B cell (primary cell): Measurements from ENCODE around the gene BMPR1A. TPM values are rescaled to one million over a fixed set of nuclear protein-coding genes. Genes with fewer than 3 reads are reported as not detected.

Source experiments
- ATAC-seq: fragments of 200-7000 bp; cut with Tn5 transposase; one replicate; pipeline ENCODE4 v1.10.0; 2021; ENCODE audit warnings: low read depth, mild to moderate bottlenecking, moderate number of reproducible peaks, moderate library complexity
- CTCF ChIA-PET: fragments of 350-600 bp; sonication (Branson Sonifier 250); formaldehyde crosslinking; loops from one replicate; lab custom pipeline; 2021; ENCODE audit warnings: antibody characterized with exemption, inconsistent platforms; lab: Charles Lee
- POLR2A ChIA-PET: fragments of 350-600 bp; sonication (Branson Sonifier 250); formaldehyde crosslinking; loops from one replicate; lab custom pipeline; 2021; ENCODE audit warnings: antibody characterized with exemption; lab: Charles Lee
- DNase-seq: peaks from one replicate; pipeline ENCODE4 v3.0.0; 2013
- H2AFZ ChIP-seq: 2 replicates; pipeline ENCODE4 v1.6.1; 2012; ENCODE audit warnings: mild to moderate bottlenecking, low read depth, low read length; ENCODE audit not compliant: insufficient read depth, poor library complexity, severe bottlenecking
- H3K27ac ChIP-seq, 2 donors: 1 replicate in 1 of 2; 2 replicates in 1 of 2; pipeline ENCODE4 v1.5.1; 2012 to 2013; ENCODE audit warnings: low read length in 2 of 2, mild to moderate bottlenecking in 2 of 2, moderate library complexity in 1 of 2
- H3K27me3 ChIP-seq, 4 experiments: fragments of 200-600 bp in 1 of 4; sonication (generic) in 1 of 4; replicated peaks in 1 of 4; 1 replicate in 2 of 4; 2 replicates in 2 of 4; pipeline versions ENCODE4 v1.6.1 to v1.7.0; 2013 to 2016; ENCODE audit warnings: low read length in 3 of 4, mild to moderate bottlenecking in 2 of 4, mixed read lengths in 1 of 4, moderate library complexity in 1 of 4; ENCODE audit not compliant: insufficient read depth in 4 of 4, control insufficient read depth in 3 of 4; ENCODE audit errors: control extremely low read depth in 1 of 4
- H3K36me3 ChIP-seq, 2 experiments: replicated peaks in 1 of 2; 1 replicate in 1 of 2; 2 replicates in 1 of 2; pipeline versions ENCODE4 v1.6.1 to v1.7.1; 2013; ENCODE audit warnings: low read length in 1 of 2; ENCODE audit not compliant: insufficient read depth in 2 of 2, control insufficient read depth in 1 of 2; ENCODE audit errors: control extremely low read depth in 1 of 2, extremely low read depth in 1 of 2
- H3K4me1 ChIP-seq, 2 donors: fragments of 200-600 bp in 1 of 2; sonication (generic) in 1 of 2; 1 replicate in 1 of 2; 2 replicates in 1 of 2; pipeline versions ENCODE4 v1.5.1 to v1.6.1; 2013 to 2017; ENCODE audit warnings: low read length in 2 of 2; ENCODE audit not compliant: control insufficient read depth in 2 of 2, insufficient read depth in 2 of 2
- H3K4me2 ChIP-seq: replicated peaks from 2 replicates; pipeline ENCODE3; 2012; ENCODE audit warnings: mild to moderate bottlenecking, low read depth, low read length; ENCODE audit not compliant: poor library complexity, severe bottlenecking
- H3K4me3 ChIP-seq, 5 experiments: fragments of 200-600 bp in 1 of 5; sonication (generic) in 1 of 5; 1 replicate in 3 of 5; 2 replicates in 2 of 5; pipeline versions ENCODE4 v1.5.1 to v1.7.0; 2011 to 2016; ENCODE audit warnings: low read length in 4 of 5, mild to moderate bottlenecking in 4 of 5, low read depth in 2 of 5, control low read depth in 1 of 5, moderate library complexity in 1 of 5; ENCODE audit not compliant: insufficient read depth in 1 of 5; ENCODE audit errors: control extremely low read depth in 1 of 5, extremely low read depth in 1 of 5
- H3K79me2 ChIP-seq: fragments of 200-600 bp; sonication (generic); one replicate; pipeline ENCODE4 v1.6.0; 2016; ENCODE audit warnings: low read length; ENCODE audit not compliant: control insufficient read depth, insufficient read depth
- H3K9ac ChIP-seq: fragments of 200-600 bp; sonication (generic); 2 replicates; pipeline ENCODE4 v1.6.1; 2017; ENCODE audit warnings: mild to moderate bottlenecking, low read length, moderate library complexity
- H3K9me3 ChIP-seq, 3 donors: one replicate each; pipeline versions ENCODE4 v1.6.1 to v1.7.1; 2013; ENCODE audit warnings: low read length in 2 of 3; ENCODE audit not compliant: control insufficient read depth in 2 of 3, insufficient read depth in 1 of 3; ENCODE audit errors: control extremely low read depth in 1 of 3
- H4K20me1 ChIP-seq: 2 replicates; pipeline ENCODE4 v1.6.0; 2012; ENCODE audit warnings: mild to moderate bottlenecking, low read length; ENCODE audit not compliant: insufficient read depth, control insufficient read depth, poor library complexity, severe bottlenecking
- H3K27ac Mint-ChIP-seq: one replicate; pipeline ENCODE4 v1.8.0; 2021; ENCODE audit warnings: mixed read lengths
- H3K27me3 Mint-ChIP-seq: one replicate; pipeline ENCODE4 v1.8.0; 2021; ENCODE audit warnings: mixed read lengths
- H3K4me1 Mint-ChIP-seq: one replicate; pipeline ENCODE4 v1.8.0; 2021; ENCODE audit warnings: mixed read lengths
- H3K4me3 Mint-ChIP-seq: one replicate; pipeline ENCODE4 v1.8.0; 2021; ENCODE audit warnings: mixed read lengths
- H3K9me3 Mint-ChIP-seq: one replicate; pipeline ENCODE4 v1.8.0; 2022; ENCODE audit warnings: mixed read lengths; ENCODE audit not compliant: insufficient read depth
- EZH2 ChIP-seq: IDR thresholded peaks from 2 replicates; pipeline ENCODE4 v1.6.1; 2012; ENCODE audit warnings: borderline replicate concordance, low read depth, mild to moderate bottlenecking, moderate library complexity, low read length; ENCODE audit not compliant: insufficient read depth, poor library complexity, severe bottlenecking
- WGBS: methylation state at CpG from one replicate; pipeline ENCODE4 v1.1.5; 2013; ENCODE audit warnings: missing lambda C conversion rate; ENCODE audit not compliant: insufficient coverage; 5-methylcytosine and 5-hydroxymethylcytosine counted together
- intact Hi-C: fragments of 100-400 bp; cut with micrococcal nuclease; formaldehyde crosslinking; loops from one replicate; pipeline ENCODE4 v1.10.0; 2022
- polyA plus RNA-seq: library from polyadenylated mRNA; depleted of rRNA; stranded (reverse); fragments of >200 nt; gene quantifications from 2 replicates; pipeline ENCODE4 v1.2.3, GENCODE V29; 2012
- total RNA-seq, 2 donors: library from RNA; stranded (reverse); fragments of 120-200 nt in 1 of 2; gene quantifications; 1 replicate in 1 of 2; 2 replicates in 1 of 2; pipeline versions ENCODE4 v1.2.3 to v1.2.4, GENCODE V29; 2013 to 2022
- TF ChIP-seq, protein P1 (sequence below): fragments of 200-600 bp; IDR thresholded peaks from one replicate; pipeline ENCODE4 v1.8.0; 2022; ENCODE audit warnings: antibody characterized with exemption, mild to moderate bottlenecking

The BMPR1A gene
- total and polyA plus RNA-seq, 2 donors (not counting 1 experiment from before 2014, with no cell fraction given), result 1.9 to 15.1 TPM

DNA sequence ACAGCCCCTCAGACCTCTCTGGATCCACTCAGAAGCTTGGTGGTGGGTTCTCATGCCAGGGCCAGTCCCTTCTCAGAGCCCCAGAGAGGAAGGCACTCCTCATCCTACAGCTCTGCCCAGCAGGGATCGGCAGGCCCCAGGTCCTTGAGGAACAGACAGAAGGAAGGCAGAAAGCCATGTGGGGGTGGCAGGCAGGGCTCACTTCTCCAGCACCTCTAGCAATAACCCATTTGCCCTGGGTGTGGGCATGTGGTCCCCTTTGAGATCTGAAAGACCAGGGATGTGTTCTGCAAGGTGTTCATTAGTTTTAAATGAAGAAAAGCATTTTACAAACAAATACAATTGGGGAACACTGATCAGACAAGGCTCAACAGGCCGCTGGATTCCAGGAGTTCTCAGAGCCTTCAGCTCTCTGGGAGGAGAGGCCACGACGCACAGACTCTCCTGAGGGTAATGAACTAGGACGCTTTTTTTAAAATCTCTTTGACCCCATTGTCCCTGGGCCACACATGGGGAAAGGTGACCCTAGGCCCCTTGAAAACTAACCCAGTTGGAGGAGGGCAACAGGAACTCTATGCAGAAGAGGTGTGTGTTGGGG, 47.5 kb upstream of the BMPR1A start:
- Mint-ChIP-seq H3K4me1 (peaks cover 11% of the 10 kb centered on the region), H3K27me3 (no peaks in the 10 kb centered on the region), H3K9me3 (no peaks in the 10 kb centered on the region), H3K4me3 (no peak overlapping the region), H3K27ac (peak overlapping the region; percentile 29)
- ATAC-seq (no peak), DNase-seq (no peak)
- no peaks in the 10 kb centered on the region for H3K79me2 ChIP-seq
- ChIA-PET POLR2A (no interaction called here), CTCF (no interaction called here)
- H2AFZ ChIP-seq, result no peak overlapping the region
- H3K27ac ChIP-seq, result no peak overlapping the region
- H4K20me1 ChIP-seq, result no peaks in the 10 kb centered on the region
- H3K4me3 ChIP-seq, result no peak overlapping the region
- TF ChIP-seq, protein P1, sequence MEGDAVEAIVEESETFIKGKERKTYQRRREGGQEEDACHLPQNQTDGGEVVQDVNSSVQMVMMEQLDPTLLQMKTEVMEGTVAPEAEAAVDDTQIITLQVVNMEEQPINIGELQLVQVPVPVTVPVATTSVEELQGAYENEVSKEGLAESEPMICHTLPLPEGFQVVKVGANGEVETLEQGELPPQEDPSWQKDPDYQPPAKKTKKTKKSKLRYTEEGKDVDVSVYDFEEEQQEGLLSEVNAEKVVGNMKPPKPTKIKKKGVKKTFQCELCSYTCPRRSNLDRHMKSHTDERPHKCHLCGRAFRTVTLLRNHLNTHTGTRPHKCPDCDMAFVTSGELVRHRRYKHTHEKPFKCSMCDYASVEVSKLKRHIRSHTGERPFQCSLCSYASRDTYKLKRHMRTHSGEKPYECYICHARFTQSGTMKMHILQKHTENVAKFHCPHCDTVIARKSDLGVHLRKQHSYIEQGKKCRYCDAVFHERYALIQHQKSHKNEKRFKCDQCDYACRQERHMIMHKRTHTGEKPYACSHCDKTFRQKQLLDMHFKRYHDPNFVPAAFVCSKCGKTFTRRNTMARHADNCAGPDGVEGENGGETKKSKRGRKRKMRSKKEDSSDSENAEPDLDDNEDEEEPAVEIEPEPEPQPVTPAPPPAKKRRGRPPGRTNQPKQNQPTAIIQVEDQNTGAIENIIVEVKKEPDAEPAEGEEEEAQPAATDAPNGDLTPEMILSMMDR, result no peak
- no peak for TF ChIP-seq EZH2
- WGBS, result 97% methylated on average over 4 of the region's 5 CpGs
- H3K27me3 ChIP-seq, result no peaks in the 10 kb centered on the region
- intact Hi-C loops, result no loop called here
- H3K36me3 ChIP-seq, result no peaks in the 10 kb centered on the region
- H3K9me3 ChIP-seq, result peaks cover 0 to 9% (median 0%) of the 10 kb centered on the region in 3 donors
- no peak overlapping the region for H3K4me2 ChIP-seq
- H3K4me1 ChIP-seq, result peaks cover 9 to 14% of the 10 kb centered on the region in 2 donors
- H3K9ac ChIP-seq, result no peak overlapping the region

DNA sequence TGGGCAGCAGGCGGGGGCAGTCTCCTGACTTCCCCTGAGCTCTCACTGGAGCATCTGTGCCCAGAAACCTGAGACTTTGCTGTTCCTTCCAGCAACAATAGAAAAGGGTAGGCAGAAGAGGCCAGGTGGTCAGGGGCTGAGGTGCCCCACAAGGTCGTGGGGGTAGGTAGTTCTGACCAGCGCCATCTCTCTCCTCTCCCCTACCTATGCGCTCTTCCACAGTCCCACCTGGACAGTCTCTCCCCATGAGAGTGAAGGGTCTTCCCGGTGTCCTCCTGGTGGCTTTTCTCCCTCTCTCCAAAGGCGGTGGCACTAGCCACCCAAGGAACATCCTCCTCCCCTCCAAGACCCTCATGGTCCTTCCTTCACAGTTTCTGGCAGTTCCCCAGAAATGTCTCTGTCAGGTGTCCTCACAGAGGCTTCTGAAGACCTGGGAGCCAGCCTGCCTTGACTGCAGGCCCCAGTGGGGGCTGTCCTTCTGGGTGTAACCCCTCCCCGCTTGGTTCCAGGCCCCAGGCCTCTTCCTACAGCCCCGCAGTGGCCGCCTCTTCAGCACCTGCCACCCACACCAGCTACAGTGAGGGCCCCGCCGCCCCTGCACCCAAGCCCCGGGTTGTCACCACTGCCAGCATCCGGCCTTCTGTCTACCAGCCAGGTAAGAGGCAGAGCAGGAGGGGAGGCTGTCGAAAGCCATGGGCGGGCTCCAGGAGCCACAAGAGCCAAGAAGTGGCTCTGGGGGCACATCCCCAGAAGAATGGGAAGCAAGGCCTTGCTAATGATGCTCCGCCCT, 46.8 kb upstream of the BMPR1A start:
- ChIA-PET CTCF (no interaction called here), POLR2A (no interaction called here)
- Histone ChIP-seq H3K79me2 (no peaks in the 10 kb centered on the region), H3K36me3 (no peaks in the 10 kb centered on the region), H3K4me1 (peaks cover 9 to 14% of the 10 kb centered on the region in 2 donors), H4K20me1 (no peaks in the 10 kb centered on the region), H3K27ac (no peak overlapping the region), H3K4me2 (no peak overlapping the region), H3K27me3 (no peaks in the 10 kb centered on the region), H3K9ac (no peak overlapping the region), H2AFZ (no peak overlapping the region), H3K9me3 (peaks cover 0 to 9% (median 0%) of the 10 kb centered on the region in 3 donors), H3K4me3 (no peak overlapping the region)
- H3K4me1 Mint-ChIP-seq, result peaks cover 11% of the 10 kb centered on the region
- DNase-seq (no peak), ATAC-seq (no peak)
- intact Hi-C loops, result loop anchor here (2.0 kb wide), 1 partner anchor 189 kb away; the partner anchor contains the start of gene WAPL
- H3K4me3 Mint-ChIP-seq, result peak overlapping the region; percentile 91
- H3K27ac Mint-ChIP-seq, result peak overlapping the region; percentile 96
- TF ChIP-seq, protein P1, result no peak
- TF ChIP-seq EZH2, result no peak
- no peaks in the 10 kb centered on the region for H3K27me3 Mint-ChIP-seq
- 98% methylated on average over 12 of the region's 16 CpGs for WGBS
- no peaks in the 10 kb centered on the region for H3K9me3 Mint-ChIP-seq
